Measurements from ENCODE around the gene INHBA.

INHBA gene

DNA sequence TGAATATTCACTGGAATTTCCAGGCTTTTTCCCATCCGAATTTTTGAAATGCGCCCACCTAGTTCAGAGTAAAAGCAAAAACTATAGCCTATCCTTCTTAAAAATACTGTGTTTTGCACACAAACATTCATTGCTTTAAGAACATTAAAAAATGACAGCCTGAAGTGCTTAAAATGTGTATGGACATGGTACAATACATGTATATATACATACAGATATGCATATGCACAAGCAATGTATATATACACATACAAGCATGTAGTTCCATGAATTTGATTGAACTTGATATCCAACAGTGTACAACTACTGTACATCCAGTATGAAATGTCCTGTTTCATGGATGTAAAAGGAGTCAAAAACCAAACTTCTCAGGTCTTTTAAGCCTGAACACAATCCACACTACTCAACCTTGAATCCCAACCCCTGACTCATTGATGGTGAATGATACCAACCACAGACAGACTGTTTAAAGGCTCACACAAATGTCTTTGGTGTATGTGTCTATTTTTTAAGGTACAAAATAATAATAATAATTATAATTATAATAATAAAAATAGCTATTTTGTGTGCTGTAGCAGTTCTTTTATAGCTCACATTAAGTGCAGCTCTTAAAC is 14.8 kb downstream of the INHBA start:
- H3K27me3 ChIP-seq (ENCODE audit: insufficient read depth, insufficient read length): no peaks in the 10 kb centered on the region
- H3K4me1 ChIP-seq (ENCODE audit: insufficient read depth, insufficient read length): no peaks in the 10 kb centered on the region
- no peak for DNase-seq (ENCODE audit: low read depth, low spot score)
- no peak overlapping the region for H3K9ac ChIP-seq (ENCODE audit: insufficient read length, low read depth)
- TF ChIP-seq ZNF274 (IDR thresholded peaks at IDR 0.05; ENCODE audit: low read depth, low read length) (no peak), SUZ12 (IDR thresholded peaks at IDR 0.05; ENCODE audit: extremely low read depth, insufficient read depth, insufficient read length) (no peak), YY1 (IDR thresholded peaks at IDR 0.05; ENCODE audit: insufficient read depth, insufficient read length) (no peak)
- no peak overlapping the region for H3K4me3 ChIP-seq (ENCODE audit: insufficient read length, low read depth)
- H3K36me3 ChIP-seq (ENCODE audit: insufficient read depth, insufficient read length, low read length): no peaks in the 10 kb centered on the region
- H3K9me3 ChIP-seq (ENCODE audit: insufficient read depth, low read length): no peaks in the 10 kb centered on the region

- H3K4me1 ChIP-seq (ENCODE audit: insufficient read depth, insufficient read length): no peaks in the 10 kb centered on the region
- no peaks in the 10 kb centered on the region for H3K27me3 ChIP-seq (ENCODE audit: insufficient read depth, insufficient read length)
- TF ChIP-seq YY1 (IDR thresholded peaks at IDR 0.05; ENCODE audit: insufficient read depth, insufficient read length): no peak
- no peak for TF ChIP-seq SUZ12 (IDR thresholded peaks at IDR 0.05; ENCODE audit: extremely low read depth, insufficient read depth, insufficient read length)
- no peak for TF ChIP-seq ZNF274 (IDR thresholded peaks at IDR 0.05; ENCODE audit: low read depth, low read length)
- no peak for DNase-seq (ENCODE audit: low read depth, low spot score)
- no peaks in the 10 kb centered on the region for H3K36me3 ChIP-seq (ENCODE audit: insufficient read depth, insufficient read length, low read length)
- no peak overlapping the region for H3K4me3 ChIP-seq (ENCODE audit: insufficient read length, low read depth)
- no peak overlapping the region for H3K9ac ChIP-seq (ENCODE audit: insufficient read length, low read depth)
- H3K9me3 ChIP-seq (ENCODE audit: insufficient read depth, low read length): no peaks in the 10 kb centered on the region
Observed at GRCh38 chr7:41685684-41686083, 17.2 kb downstream of the INHBA start.

DNA sequence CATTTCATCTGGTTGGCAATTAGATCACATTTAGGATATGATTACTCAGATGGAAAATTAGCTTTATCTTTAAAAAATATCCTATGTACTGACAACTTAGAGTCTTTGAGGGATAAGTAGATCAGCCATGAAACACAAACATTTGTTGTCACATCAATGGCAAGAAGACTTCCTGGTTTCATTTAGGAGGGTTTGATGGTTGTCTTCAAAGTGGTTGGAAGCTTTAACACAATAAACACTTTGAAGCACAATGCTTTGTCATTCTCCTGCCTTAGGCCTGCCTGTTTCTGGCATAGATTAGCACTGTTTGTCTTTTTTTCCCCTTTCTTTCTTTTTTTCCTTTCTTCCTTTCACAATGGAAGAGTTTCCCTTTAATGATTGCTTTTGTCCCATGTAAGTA is 20.5 kb downstream of the INHBA start:
- Histone ChIP-seq H3K36me3 (ENCODE audit: insufficient read depth, insufficient read length, low read length) (no peaks in the 10 kb centered on the region), H3K4me3 (ENCODE audit: insufficient read length, low read depth) (no peak overlapping the region), H3K4me1 (ENCODE audit: insufficient read depth, insufficient read length) (no peaks in the 10 kb centered on the region), H3K9ac (ENCODE audit: insufficient read length, low read depth) (no peak overlapping the region), H3K9me3 (ENCODE audit: insufficient read depth, low read length) (no peaks in the 10 kb centered on the region; the same call in 1 of the 2 replicates), H3K27me3 (ENCODE audit: insufficient read depth, insufficient read length) (no peaks in the 10 kb centered on the region)
- DNase-seq (ENCODE audit: low read depth, low spot score): no peak
- TF ChIP-seq SUZ12 (IDR thresholded peaks at IDR 0.05; ENCODE audit: extremely low read depth, insufficient read depth, insufficient read length): no peak

DNA sequence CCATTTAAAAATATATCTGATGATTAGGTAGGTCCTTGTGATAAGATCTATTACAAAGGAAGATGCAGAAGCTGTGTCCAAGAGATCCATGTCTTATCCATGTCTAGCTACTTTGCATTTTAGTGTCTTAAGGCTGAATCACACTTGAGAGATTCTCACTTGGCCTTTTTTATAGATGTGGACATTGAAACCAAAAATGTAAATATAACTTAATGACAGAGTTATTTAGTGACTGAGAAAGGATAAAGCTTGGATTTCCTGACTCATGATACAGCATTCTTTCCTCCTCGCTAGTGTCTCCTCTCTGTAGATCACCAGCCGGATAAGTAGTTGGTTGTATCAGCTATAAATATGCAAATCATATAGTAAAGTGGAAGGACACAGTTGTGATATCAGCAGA is 23.3 kb downstream of the INHBA start:
- H3K4me1 ChIP-seq (ENCODE audit: insufficient read depth, insufficient read length): no peaks in the 10 kb centered on the region
- TF ChIP-seq SUZ12 (IDR thresholded peaks at IDR 0.05; ENCODE audit: extremely low read depth, insufficient read depth, insufficient read length) (no peak), ZNF274 (IDR thresholded peaks at IDR 0.05; ENCODE audit: low read depth, low read length) (no peak), YY1 (IDR thresholded peaks at IDR 0.05; ENCODE audit: insufficient read depth, insufficient read length) (no peak)
- no peak for DNase-seq (ENCODE audit: low read depth, low spot score)
- H3K27me3 ChIP-seq (ENCODE audit: insufficient read depth, insufficient read length): no peaks in the 10 kb centered on the region
- H3K9me3 ChIP-seq (ENCODE audit: insufficient read depth, low read length): no peaks in the 10 kb centered on the region; the same call in 1 of the 2 replicates
- H3K9ac ChIP-seq (ENCODE audit: insufficient read length, low read depth): no peak overlapping the region
- H3K36me3 ChIP-seq (ENCODE audit: insufficient read depth, insufficient read length, low read length): no peaks in the 10 kb centered on the region
- no peak overlapping the region for H3K4me3 ChIP-seq (ENCODE audit: insufficient read length, low read depth)

DNA sequence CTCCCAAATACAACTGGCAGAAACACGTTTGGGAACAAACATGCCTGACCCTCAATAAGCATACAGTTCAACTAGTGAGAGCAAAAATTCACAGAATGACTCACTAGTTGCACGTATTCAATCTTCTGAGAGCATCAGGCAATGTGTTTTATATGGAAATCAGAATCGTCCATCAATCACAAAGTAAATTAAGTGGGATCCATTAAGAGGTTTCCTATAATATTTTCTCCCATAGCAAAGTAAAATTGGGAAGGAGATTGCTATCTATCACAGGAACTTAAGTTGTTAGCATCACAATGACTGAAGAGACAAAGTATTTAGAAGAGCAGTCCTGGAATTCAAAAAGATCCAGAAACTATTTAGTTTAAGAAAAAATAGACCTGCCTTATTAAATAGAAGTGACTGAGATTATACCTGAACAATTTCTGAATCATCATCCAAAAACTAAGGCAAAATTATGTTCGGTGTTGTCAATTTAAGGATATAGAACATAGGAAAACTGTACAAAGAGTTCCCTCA is 28.3 kb downstream of the INHBA start:
- Histone ChIP-seq H3K9me3 (ENCODE audit: insufficient read depth, low read length) (no peaks in the 10 kb centered on the region), H3K27me3 (ENCODE audit: insufficient read depth, insufficient read length) (no peaks in the 10 kb centered on the region), H3K9ac (ENCODE audit: insufficient read length, low read depth) (no peak overlapping the region), H3K4me1 (ENCODE audit: insufficient read depth, insufficient read length) (no peaks in the 10 kb centered on the region), H3K36me3 (ENCODE audit: insufficient read depth, insufficient read length, low read length) (no peaks in the 10 kb centered on the region), H3K4me3 (ENCODE audit: insufficient read length, low read depth) (no peak overlapping the region)
- TF ChIP-seq ZNF274 (IDR thresholded peaks at IDR 0.05; ENCODE audit: low read depth, low read length) (no peak), YY1 (IDR thresholded peaks at IDR 0.05; ENCODE audit: insufficient read depth, insufficient read length) (no peak), SUZ12 (IDR thresholded peaks at IDR 0.05; ENCODE audit: extremely low read depth, insufficient read depth, insufficient read length) (no peak)
- no peak for DNase-seq (ENCODE audit: low read depth, low spot score)

GRCh38 chr7:41661596-41661995 is 41.3 kb downstream of the INHBA start:
- no peak overlapping the region for H3K9ac ChIP-seq (ENCODE audit: insufficient read length, low read depth)
- no peaks in the 10 kb centered on the region for H3K9me3 ChIP-seq (ENCODE audit: insufficient read depth, low read length)
- H3K4me1 ChIP-seq (ENCODE audit: insufficient read depth, insufficient read length): no peaks in the 10 kb centered on the region
- no peak overlapping the region for H3K4me3 ChIP-seq (ENCODE audit: insufficient read length, low read depth)
- H3K36me3 ChIP-seq (ENCODE audit: insufficient read depth, insufficient read length, low read length): no peaks in the 10 kb centered on the region
- no peaks in the 10 kb centered on the region for H3K27me3 ChIP-seq (ENCODE audit: insufficient read depth, insufficient read length)
- no peak for TF ChIP-seq YY1 (IDR thresholded peaks at IDR 0.05; ENCODE audit: insufficient read depth, insufficient read length)
- TF ChIP-seq ZNF274 (IDR thresholded peaks at IDR 0.05; ENCODE audit: low read depth, low read length): no peak
- no peak for TF ChIP-seq SUZ12 (IDR thresholded peaks at IDR 0.05; ENCODE audit: extremely low read depth, insufficient read depth, insufficient read length)
- DNase-seq (ENCODE audit: low read depth, low spot score): no peak

GRCh38 chr7:41659539-41659938 is 43.4 kb downstream of the INHBA start:
- Histone ChIP-seq H3K27me3 (ENCODE audit: insufficient read depth, insufficient read length) (no peaks in the 10 kb centered on the region), H3K4me3 (ENCODE audit: insufficient read length, low read depth) (no peak overlapping the region), H3K9ac (ENCODE audit: insufficient read length, low read depth) (no peak overlapping the region), H3K9me3 (ENCODE audit: insufficient read depth, low read length) (no peaks in the 10 kb centered on the region), H3K36me3 (ENCODE audit: insufficient read depth, insufficient read length, low read length) (no peaks in the 10 kb centered on the region), H3K4me1 (ENCODE audit: insufficient read depth, insufficient read length) (no peaks in the 10 kb centered on the region)
- TF ChIP-seq SUZ12 (IDR thresholded peaks at IDR 0.05; ENCODE audit: extremely low read depth, insufficient read depth, insufficient read length): no peak
- no peak for TF ChIP-seq YY1 (IDR thresholded peaks at IDR 0.05; ENCODE audit: insufficient read depth, insufficient read length)
- no peak for TF ChIP-seq ZNF274 (IDR thresholded peaks at IDR 0.05; ENCODE audit: low read depth, low read length)
- no peak for DNase-seq (ENCODE audit: low read depth, low spot score)
